ENCODE data around the gene ATG2B. TPM values are rescaled to one million over a fixed set of nuclear protein-coding genes. Genes with fewer than 3 reads are reported as not detected.

The ATG2B gene
- total and polyA plus RNA-seq, 2 experiments from 2014 or later, result 3.3 to 20.4 TPM

DNA sequence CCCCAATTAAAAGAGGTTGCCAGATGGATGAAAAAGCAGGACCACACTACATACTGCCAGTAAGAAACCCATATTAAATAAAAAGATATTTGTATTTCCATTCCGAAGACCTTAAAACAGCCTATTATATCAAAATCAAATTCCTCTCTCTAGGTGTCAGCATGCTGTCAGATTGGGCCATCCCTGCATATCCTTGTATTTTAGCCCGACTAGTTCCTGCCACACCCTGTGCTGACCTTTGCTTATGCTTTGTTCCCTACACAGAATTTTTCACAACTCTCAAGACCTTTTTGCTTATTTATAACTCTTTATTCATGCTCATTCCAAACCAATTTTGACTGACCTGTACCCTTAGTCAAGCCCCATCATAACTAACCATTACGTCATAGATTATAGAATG, 13.0 kb upstream of the ATG2B start:
- TF ChIP-seq, protein P1, sequence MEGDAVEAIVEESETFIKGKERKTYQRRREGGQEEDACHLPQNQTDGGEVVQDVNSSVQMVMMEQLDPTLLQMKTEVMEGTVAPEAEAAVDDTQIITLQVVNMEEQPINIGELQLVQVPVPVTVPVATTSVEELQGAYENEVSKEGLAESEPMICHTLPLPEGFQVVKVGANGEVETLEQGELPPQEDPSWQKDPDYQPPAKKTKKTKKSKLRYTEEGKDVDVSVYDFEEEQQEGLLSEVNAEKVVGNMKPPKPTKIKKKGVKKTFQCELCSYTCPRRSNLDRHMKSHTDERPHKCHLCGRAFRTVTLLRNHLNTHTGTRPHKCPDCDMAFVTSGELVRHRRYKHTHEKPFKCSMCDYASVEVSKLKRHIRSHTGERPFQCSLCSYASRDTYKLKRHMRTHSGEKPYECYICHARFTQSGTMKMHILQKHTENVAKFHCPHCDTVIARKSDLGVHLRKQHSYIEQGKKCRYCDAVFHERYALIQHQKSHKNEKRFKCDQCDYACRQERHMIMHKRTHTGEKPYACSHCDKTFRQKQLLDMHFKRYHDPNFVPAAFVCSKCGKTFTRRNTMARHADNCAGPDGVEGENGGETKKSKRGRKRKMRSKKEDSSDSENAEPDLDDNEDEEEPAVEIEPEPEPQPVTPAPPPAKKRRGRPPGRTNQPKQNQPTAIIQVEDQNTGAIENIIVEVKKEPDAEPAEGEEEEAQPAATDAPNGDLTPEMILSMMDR (IDR thresholded peaks at IDR 0.05; ENCODE audit: poor library complexity), result no peak
- no peak for TF ChIP-seq EZH2phosphoT487 (IDR thresholded peaks at IDR 0.05; ENCODE audit: low read depth, severe bottlenecking, unreplicated experiment)
- no peak for TF ChIP-seq EZH2 (IDR thresholded peaks at IDR 0.05; ENCODE audit: borderline replicate concordance)
- Histone ChIP-seq H3K36me3 (replicated peaks; ENCODE audit: insufficient read depth, low read depth) (no peaks in the 10 kb centered on the region), H3K79me2 (peaks cover 69% of the 10 kb centered on the region), H3K4me2 (no peak overlapping the region), H3K27me3 (no peaks in the 10 kb centered on the region), H3K4me1 (ENCODE audit: insufficient read depth) (no peaks in the 10 kb centered on the region), H3K27ac (no peak overlapping the region), H3K9me2 (replicated peaks; ENCODE audit: insufficient read depth) (no peaks in the 10 kb centered on the region), H3K9me3 (ENCODE audit: low read depth) (no peaks in the 10 kb centered on the region), H4K20me1 (ENCODE audit: insufficient read depth, poor library complexity, severe bottlenecking) (peaks cover 4% of the 10 kb centered on the region), H2AFZ (no peak overlapping the region), H3K4me3 (no peak overlapping the region)
- no peak for DNase-seq (ENCODE audit: low spot score)
- 91% methylated on average over 3 of the region's 3 CpGs for WGBS (ENCODE audit: low lambda C conversion rate, missing lambda C conversion rate)

GRCh38 chr14:96373538-96373937, 10.4 kb upstream of the ATG2B start:
- Histone ChIP-seq H2AFZ (no peak overlapping the region), H3K27me3 (no peaks in the 10 kb centered on the region), H3K4me3 (no peak overlapping the region), H3K9me3 (ENCODE audit: low read depth) (no peaks in the 10 kb centered on the region), H3K4me2 (no peak overlapping the region), H3K27ac (no peak overlapping the region), H3K9me2 (replicated peaks; ENCODE audit: insufficient read depth) (no peaks in the 10 kb centered on the region), H4K20me1 (ENCODE audit: insufficient read depth, poor library complexity, severe bottlenecking) (peaks cover 7% of the 10 kb centered on the region), H3K36me3 (replicated peaks; ENCODE audit: insufficient read depth, low read depth) (no peaks in the 10 kb centered on the region), H3K79me2 (peaks cover 83% of the 10 kb centered on the region), H3K4me1 (ENCODE audit: insufficient read depth) (no peaks in the 10 kb centered on the region)
- WGBS (ENCODE audit: low lambda C conversion rate, missing lambda C conversion rate), result 83% methylated on average over 3 of the region's 3 CpGs
- TF ChIP-seq, protein P1 (IDR thresholded peaks at IDR 0.05; ENCODE audit: poor library complexity), result no peak
- no peak for TF ChIP-seq EZH2 (IDR thresholded peaks at IDR 0.05; ENCODE audit: borderline replicate concordance)
- TF ChIP-seq EZH2phosphoT487 (IDR thresholded peaks at IDR 0.05; ENCODE audit: low read depth, severe bottlenecking, unreplicated experiment), result no peak
- DNase-seq (ENCODE audit: low spot score), result no peak

GRCh38 chr14:96370528-96370927, 7.4 kb upstream of the ATG2B start:
- 92% methylated on average over 5 of the region's 5 CpGs for WGBS (ENCODE audit: low lambda C conversion rate, missing lambda C conversion rate)
- TF ChIP-seq, protein P1 (IDR thresholded peaks at IDR 0.05; ENCODE audit: poor library complexity), result no peak
- H3K36me3 ChIP-seq (replicated peaks; ENCODE audit: insufficient read depth, low read depth), result no peaks in the 10 kb centered on the region
- no peaks in the 10 kb centered on the region for H3K9me2 ChIP-seq (replicated peaks; ENCODE audit: insufficient read depth)
- DNase-seq (ENCODE audit: low spot score), result no peak
- no peak overlapping the region for H3K4me3 ChIP-seq
- no peaks in the 10 kb centered on the region for H3K4me1 ChIP-seq (ENCODE audit: insufficient read depth)
- no peaks in the 10 kb centered on the region for H3K27me3 ChIP-seq
- H2AFZ ChIP-seq, result no peak overlapping the region
- H3K27ac ChIP-seq, result no peak overlapping the region
- peaks cover 11% of the 10 kb centered on the region for H4K20me1 ChIP-seq (ENCODE audit: insufficient read depth, poor library complexity, severe bottlenecking)
- H3K79me2 ChIP-seq, result peaks cover 91% of the 10 kb centered on the region
- H3K4me2 ChIP-seq, result no peak overlapping the region
- no peaks in the 10 kb centered on the region for H3K9me3 ChIP-seq (ENCODE audit: low read depth)

DNA sequence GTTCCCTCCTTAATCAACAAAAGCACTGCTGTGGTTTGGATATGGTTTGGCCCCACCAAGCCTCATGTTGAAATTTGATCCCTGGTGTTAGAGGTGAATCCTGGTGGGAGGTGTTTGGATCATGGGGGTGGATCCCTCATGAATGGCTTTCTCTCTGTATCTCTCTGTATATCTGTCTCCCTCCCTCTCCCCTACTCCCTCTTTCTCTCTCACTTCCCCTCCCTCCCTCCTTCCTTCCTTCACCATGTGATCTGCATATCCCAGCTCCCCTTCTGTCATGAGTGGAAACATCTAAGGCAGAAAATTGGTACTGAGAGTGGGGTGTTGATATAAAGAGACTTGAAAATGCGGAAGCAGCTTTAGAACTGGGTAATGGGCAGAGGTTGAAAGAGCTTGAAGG, 5.4 kb upstream of the ATG2B start:
- no peak overlapping the region for H3K4me2 ChIP-seq
- WGBS (ENCODE audit: low lambda C conversion rate, missing lambda C conversion rate), result 94% methylated on average over 1 of the region's 1 CpG
- H3K36me3 ChIP-seq (replicated peaks; ENCODE audit: insufficient read depth, low read depth), result no peaks in the 10 kb centered on the region
- no peak overlapping the region for H3K4me3 ChIP-seq
- TF ChIP-seq, protein P1 (IDR thresholded peaks at IDR 0.05; ENCODE audit: poor library complexity), result no peak
- TF ChIP-seq EZH2 (IDR thresholded peaks at IDR 0.05; ENCODE audit: borderline replicate concordance) (no peak), EZH2phosphoT487 (IDR thresholded peaks at IDR 0.05; ENCODE audit: low read depth, severe bottlenecking, unreplicated experiment) (no peak)
- peaks cover 11% of the 10 kb centered on the region for H4K20me1 ChIP-seq (ENCODE audit: insufficient read depth, poor library complexity, severe bottlenecking)
- no peaks in the 10 kb centered on the region for H3K27me3 ChIP-seq
- no peak overlapping the region for H2AFZ ChIP-seq
- no peak overlapping the region for H3K27ac ChIP-seq
- no peak for DNase-seq (ENCODE audit: low spot score)
- peaks cover 7% of the 10 kb centered on the region for H3K4me1 ChIP-seq (ENCODE audit: insufficient read depth)
- no peaks in the 10 kb centered on the region for H3K9me3 ChIP-seq (ENCODE audit: low read depth)
- peaks cover 91% of the 10 kb centered on the region for H3K79me2 ChIP-seq
- no peaks in the 10 kb centered on the region for H3K9me2 ChIP-seq (replicated peaks; ENCODE audit: insufficient read depth)

Measured in hepatocyte (in vitro differentiated cells).